ENCODE data around the gene KRT38.

- no peak for TF ChIP-seq CTCF (IDR thresholded peaks at IDR 0.05)
- no peak for TF ChIP-seq ELF4 (CRISPR knock-in tag; IDR thresholded peaks at IDR 0.05; ENCODE audit: low read depth)
- no peak for TF ChIP-seq HMGXB4 (CRISPR knock-in tag; IDR thresholded peaks at IDR 0.05)
- no peak for TF ChIP-seq ATF3 (CRISPR knock-in tag; conservative IDR thresholded peaks at IDR 0.05)
- no peak for TF ChIP-seq ATF2 (CRISPR knock-in tag; IDR thresholded peaks at IDR 0.05; ENCODE audit: borderline replicate concordance, low read depth)
- no peak for TF ChIP-seq ATF1 (CRISPR knock-in tag; IDR thresholded peaks at IDR 0.05)
- no peak for TF ChIP-seq PREB (CRISPR knock-in tag; IDR thresholded peaks at IDR 0.05; ENCODE audit: borderline replicate concordance)
- TF ChIP-seq NR2C2 (CRISPR knock-in tag; IDR thresholded peaks at IDR 0.05), result no peak
- no peak for TF ChIP-seq ETV6 (CRISPR knock-in tag; IDR thresholded peaks at IDR 0.05)
- no peak for TF ChIP-seq ZNF138 (CRISPR knock-in tag; conservative IDR thresholded peaks at IDR 0.05)
- no peak for TF ChIP-seq ZNF121 (CRISPR knock-in tag; IDR thresholded peaks at IDR 0.05)
- no peak for TF ChIP-seq KAT7 (CRISPR knock-in tag; IDR thresholded peaks at IDR 0.05; ENCODE audit: borderline replicate concordance)
- TF ChIP-seq TCF7 (CRISPR knock-in tag; IDR thresholded peaks at IDR 0.05; ENCODE audit: low read depth), result no peak
These were observed 37.5 kb upstream of the KRT38 start for GRCh38 chr17:41478237-41478636.

Data from WTC11 (cell line).